Duodenal mucosa (tissue), 2 donors: ENCODE results near the gene SCAMP4.
"Not testable (repeated sequence)": the region's sequence is repeated elsewhere in the genome, so short reads cannot be mapped to it uniquely, and the experiment has no call there.

Experiments used
- H3K27ac ChIP-seq: one replicate; pipeline ENCODE4 v1.7.0; 2013; ENCODE audit warnings: low read depth, low read length
- H3K27me3 ChIP-seq, 2 donors: one replicate each; pipeline ENCODE4 v1.7.0; 2013; ENCODE audit warnings: low read length in 2 of 2, control low read depth in 1 of 2; ENCODE audit not compliant: insufficient read depth in 2 of 2, control insufficient read depth in 1 of 2
- H3K36me3 ChIP-seq, 2 donors: one replicate each; pipeline ENCODE4 v1.7.0; 2013; ENCODE audit warnings: low read length in 2 of 2, control low read depth in 1 of 2; ENCODE audit not compliant: insufficient read depth in 2 of 2, control insufficient read depth in 1 of 2
- H3K4me1 ChIP-seq, 2 donors: one replicate each; pipeline ENCODE4 v1.7.0; 2013; ENCODE audit warnings: low read length in 2 of 2, control low read depth in 1 of 2; ENCODE audit not compliant: insufficient read depth in 2 of 2, control insufficient read depth in 1 of 2
- H3K4me3 ChIP-seq, 2 donors: one replicate each; pipeline ENCODE4 v1.7.0; 2013; ENCODE audit warnings: low read length in 2 of 2, low read depth in 1 of 2
- H3K9ac ChIP-seq, 2 donors: one replicate each; pipeline ENCODE4 v1.7.0; 2013; ENCODE audit warnings: low read length in 2 of 2, low read depth in 1 of 2
- H3K9me3 ChIP-seq, 2 donors: one replicate each; pipeline ENCODE4 v1.7.0; 2013; ENCODE audit warnings: low read length in 2 of 2, control low read depth in 1 of 2; ENCODE audit not compliant: control insufficient read depth in 1 of 2

The SCAMP4 gene

GRCh38 chr19:1882786-1883692, 22.2 kb upstream of the SCAMP4 start:
- peak overlapping the region; percentile 77 to 91 for H3K4me3 ChIP-seq
- no peaks in the 10 kb centered on the region for H3K27me3 ChIP-seq
- no peaks in the 10 kb centered on the region for H3K9me3 ChIP-seq
- H3K4me1 ChIP-seq: peaks cover 19 to 27% of the 10 kb centered on the region in 2 donors
- H3K9ac ChIP-seq: peak overlapping the region; percentile 57 to 77
- H3K36me3 ChIP-seq: peaks cover 0 to 13% of the 10 kb centered on the region in 2 donors
- no peak overlapping the region for H3K27ac ChIP-seq

- H3K36me3 ChIP-seq: peaks cover 0 to 13% of the 10 kb centered on the region in 2 donors
- peaks cover 19 to 27% of the 10 kb centered on the region in 2 donors for H3K4me1 ChIP-seq
- peak overlapping the region; percentile 77 to 91 for H3K4me3 ChIP-seq
- H3K27ac ChIP-seq: no peak overlapping the region
- H3K9ac ChIP-seq: peak overlapping the region; percentile 77 to 97
- H3K27me3 ChIP-seq: no peaks in the 10 kb centered on the region
- H3K9me3 ChIP-seq: no peaks in the 10 kb centered on the region
These were observed 21.4 kb upstream of the SCAMP4 start for GRCh38 chr19:1883784-1884183.

GRCh38 chr19:1884291-1884718, 20.9 kb upstream of the SCAMP4 start:
- Histone ChIP-seq H3K27ac (peak overlapping the region; percentile 72), H3K4me3 (peak overlapping the region; percentile 77 to 91), H3K36me3 (peaks cover 0 to 13% of the 10 kb centered on the region in 2 donors), H3K27me3 (no peaks in the 10 kb centered on the region), H3K9ac (peak overlapping the region; percentile 77 to 97), H3K9me3 (no peaks in the 10 kb centered on the region), H3K4me1 (peaks cover 19 to 27% of the 10 kb centered on the region in 2 donors)

- H3K4me3 ChIP-seq: peak overlapping the region; percentile 77 to 91
- peak overlapping the region; percentile 77 to 97 for H3K9ac ChIP-seq
- peaks cover 0 to 13% of the 10 kb centered on the region in 2 donors for H3K36me3 ChIP-seq
- H3K9me3 ChIP-seq: no peaks in the 10 kb centered on the region
- no peaks in the 10 kb centered on the region for H3K27me3 ChIP-seq
- H3K4me1 ChIP-seq: peaks cover 19 to 27% of the 10 kb centered on the region in 2 donors
- H3K27ac ChIP-seq: peak overlapping the region; percentile 72
These were observed 20.4 kb upstream of the SCAMP4 start for GRCh38 chr19:1884719-1885334.

GRCh38 chr19:1885398-1886119, 19.6 kb upstream of the SCAMP4 start, which contains the start of gene ABHD17A:
Gene ABHD17A (minus strand): TSS chr19:1885496. CDS start chr19:1881566, 3,930 bp downstream.
- Histone ChIP-seq H3K4me1 (peaks cover 19 to 27% of the 10 kb centered on the region in 2 donors), H3K4me3 (peak within 1 kb of the TSS; percentile 77 to 91)
- not testable (repeated sequence) for H3K36me3 ChIP-seq

GRCh38 chr19:1886360-1886759, 18.8 kb upstream of the SCAMP4 start:
- H3K4me3 ChIP-seq, H3K9me3 ChIP-seq, H3K36me3 ChIP-seq, H3K27ac ChIP-seq, H3K27me3 ChIP-seq, H3K9ac ChIP-seq: not testable (repeated sequence)
- H3K4me1 ChIP-seq: peaks cover 19 to 27% of the 10 kb centered on the region in 2 donors

More at GRCh38 chr19:1885398-1886119, 19.6 kb upstream of the SCAMP4 start, which contains the start of gene ABHD17A:
- not testable (repeated sequence) for H3K9me3 ChIP-seq, H3K27me3 ChIP-seq
- H3K9ac ChIP-seq: peak within 1 kb of the TSS; percentile 77 to 97
- H3K27ac ChIP-seq: peak within 1 kb of the TSS; percentile 72

GRCh38 chr19:1888385-1888784, 16.8 kb upstream of the SCAMP4 start:
- H3K4me1 ChIP-seq: peaks cover 11 to 13% of the 10 kb centered on the region in 2 donors
- H3K27me3 ChIP-seq: no peaks in the 10 kb centered on the region
- H3K9me3 ChIP-seq: no peaks in the 10 kb centered on the region
- no peak overlapping the region for H3K27ac ChIP-seq
- H3K4me3 ChIP-seq: no peak overlapping the region
- no peaks in the 10 kb centered on the region for H3K36me3 ChIP-seq
- H3K9ac ChIP-seq: no peak overlapping the region

GRCh38 chr19:1889907-1890306, 15.3 kb upstream of the SCAMP4 start:
- no peaks in the 10 kb centered on the region for H3K36me3 ChIP-seq
- H3K4me3 ChIP-seq: no peak overlapping the region
- H3K4me1 ChIP-seq: no peaks in the 10 kb centered on the region
- H3K9ac ChIP-seq: no peak overlapping the region
- H3K27ac ChIP-seq: no peak overlapping the region
- no peaks in the 10 kb centered on the region for H3K9me3 ChIP-seq
- no peaks in the 10 kb centered on the region for H3K27me3 ChIP-seq

- Histone ChIP-seq H3K9me3 (no peaks in the 10 kb centered on the region), H3K27ac (no peak overlapping the region), H3K4me3 (no peak overlapping the region), H3K36me3 (no peaks in the 10 kb centered on the region), H3K4me1 (no peaks in the 10 kb centered on the region), H3K27me3 (no peaks in the 10 kb centered on the region), H3K9ac (no peak overlapping the region)
These were observed 11.4 kb upstream of the SCAMP4 start for GRCh38 chr19:1893791-1894190.
